K562 (cell line): ENCODE measurements around the gene TAS1R3. TPM values are rescaled to one million over a fixed set of nuclear protein-coding genes. Genes with fewer than 3 reads are reported as not detected.

Source experiments
- ARNT ChIP-seq, 2 experiments: fragments of 450-650 bp; IDR thresholded peaks; 2 replicates each; pipeline ENCODE4 v1.6.1; 2016; ENCODE audit warnings: mild to moderate bottlenecking in 1 of 2
- ATF4 ChIP-seq: fragments of 450-650 bp; formaldehyde crosslinking; IDR thresholded peaks from 2 replicates; pipeline ENCODE4 v1.4.0; 2022; ENCODE audit warnings: mild to moderate bottlenecking, moderate library complexity
- BCOR ChIP-seq: fragments of 450-650 bp; IDR thresholded peaks from 2 replicates; pipeline ENCODE4 v1.6.1; 2016
- CHD4 ChIP-seq: fragments of 200-600 bp; sonication (generic); IDR thresholded peaks from 3 replicates; pipeline ENCODE4 v1.6.1; 2012; ENCODE audit warnings: low read depth, mild to moderate bottlenecking, mixed read lengths, low read length, inconsistent platforms; ENCODE audit not compliant: insufficient read depth, insufficient replicate concordance, poor library complexity, severe bottlenecking
- EP400 ChIP-seq: fragments of 450-650 bp; IDR thresholded peaks from 2 replicates; pipeline ENCODE4 v1.6.1; 2017; ENCODE audit warnings: antibody characterized with exemption, mild to moderate bottlenecking, moderate library complexity
- FIP1L1 ChIP-seq: fragments of 200-400 bp; formaldehyde crosslinking; IDR thresholded peaks from 2 replicates; pipeline ENCODE4 v1.6.1; 2018; ENCODE audit warnings: mild to moderate bottlenecking, low read depth, low read length; ENCODE audit not compliant: poor library complexity, severe bottlenecking
- FOXA3 ChIP-seq, 2 experiments: fragments of 450-650 bp in 1 of 2; sonication (generic) in 1 of 2; formaldehyde crosslinking; IDR thresholded peaks in 1 of 2; conservative IDR thresholded peaks in 1 of 2; 2 replicates each; pipeline versions ENCODE4 v1.4.0 to v1.8.0; 2020 to 2022; ENCODE audit warnings: mild to moderate bottlenecking in 2 of 2, missing genetic modification reagents in 1 of 2
- JUNB ChIP-seq: fragments of 450-650 bp; formaldehyde crosslinking; conservative IDR thresholded peaks from 2 replicates; pipeline ENCODE4 v1.4.0; 2020; ENCODE audit warnings: mild to moderate bottlenecking
- KLF1 ChIP-seq: fragments of 450-650 bp; IDR thresholded peaks from 2 replicates; pipeline ENCODE4 v1.6.1; 2016; ENCODE audit warnings: missing genetic modification characterization, missing compliant biosample characterization
- MAFK ChIP-seq: IDR thresholded peaks from 2 replicates; pipeline ENCODE4 v1.6.1; 2011; ENCODE audit warnings: low read length, improper control_type of control experiment
- MCM3 ChIP-seq: fragments of 450-650 bp; IDR thresholded peaks from 2 replicates; pipeline ENCODE4 v1.6.1; 2016
- NCOA2 ChIP-seq, 2 experiments: fragments of 450-650 bp; IDR thresholded peaks; 2 replicates each; pipeline ENCODE4 v1.6.1; 2018; ENCODE audit warnings: mild to moderate bottlenecking in 2 of 2, moderate library complexity in 1 of 2; ENCODE audit not compliant: partially characterized antibody in 2 of 2
- RBM22 ChIP-seq: fragments of 200-400 bp; formaldehyde crosslinking; IDR thresholded peaks from 2 replicates; pipeline ENCODE4 v1.6.1; 2018; ENCODE audit warnings: low read length, low read depth; ENCODE audit not compliant: poor library complexity, severe bottlenecking
- SIN3B ChIP-seq: fragments of 450-650 bp; IDR thresholded peaks from 2 replicates; pipeline ENCODE4 v1.6.1; 2017; ENCODE audit warnings: low read depth, mild to moderate bottlenecking, moderate library complexity
- SNIP1 ChIP-seq: fragments of 450-650 bp; IDR thresholded peaks from 2 replicates; pipeline ENCODE4 v1.7.1; 2017; ENCODE audit warnings: low read depth, mild to moderate bottlenecking
- SPI1 ChIP-seq: IDR thresholded peaks from 2 replicates; pipeline ENCODE4 v1.6.1; 2011; ENCODE audit warnings: low read depth, low read length, control low read depth, borderline replicate concordance
- YY1 ChIP-seq, 3 experiments: IDR thresholded peaks; 2 replicates each; pipeline ENCODE4 v1.6.1; 2011; ENCODE audit warnings: low read length in 2 of 3, mild to moderate bottlenecking in 2 of 3, moderate library complexity in 2 of 3, borderline replicate concordance in 1 of 3, control low read depth in 1 of 3, low read depth in 1 of 3; ENCODE audit not compliant: insufficient read depth in 3 of 3, insufficient replicate concordance in 2 of 3, control insufficient read depth in 1 of 3, insufficient read length in 1 of 3; ENCODE audit errors: extremely low read depth in 1 of 3
- ZBTB7A ChIP-seq: IDR thresholded peaks from 2 replicates; pipeline ENCODE4 v1.6.1; 2011; ENCODE audit warnings: low read depth, mild to moderate bottlenecking, low read length, moderate library complexity, borderline replicate concordance; ENCODE audit not compliant: control insufficient read depth
- ZC3H11A ChIP-seq: IDR thresholded peaks from 2 replicates; pipeline ENCODE4 v1.6.1; 2012; ENCODE audit warnings: low read depth, low read length, improper control_type of control experiment
- ZKSCAN3 ChIP-seq: fragments of 250-450 bp; sonication (Bioruptor Pico); IDR thresholded peaks from 2 replicates; pipeline ENCODE4 v1.4.0; 2020
- ZNF212 ChIP-seq: fragments of 450-650 bp; formaldehyde crosslinking; IDR thresholded peaks from 2 replicates; pipeline ENCODE4 v1.4.0; 2020; ENCODE audit warnings: mild to moderate bottlenecking
- ZNF217 ChIP-seq: sonication (generic); formaldehyde crosslinking; IDR thresholded peaks from 2 replicates; pipeline ENCODE4 v1.8.0; 2022; ENCODE audit warnings: mild to moderate bottlenecking, missing genetic modification reagents
- ZNF444 ChIP-seq: fragments of 250-450 bp; sonication (Bioruptor Pico); IDR thresholded peaks from 2 replicates; pipeline ENCODE4 v1.4.0; 2020; ENCODE audit warnings: mild to moderate bottlenecking, moderate library complexity
- ZNF449 ChIP-seq: fragments of 250-450 bp; sonication (Bioruptor Pico); IDR thresholded peaks from 2 replicates; pipeline ENCODE4 v1.8.0; 2022; ENCODE audit warnings: moderate library complexity, mild to moderate bottlenecking, inconsistent platforms
- ZNF668 ChIP-seq: fragments of 250-450 bp; sonication (Bioruptor Pico); IDR thresholded peaks from 2 replicates; pipeline ENCODE4 v1.8.0; 2022; ENCODE audit warnings: mild to moderate bottlenecking, inconsistent platforms
- ZNF740 ChIP-seq, 3 experiments: fragments of 200-800 bp in 1 of 3; sonication (Bioruptor generic) in 1 of 3; sonication (generic) in 1 of 3; formaldehyde crosslinking in 1 of 3; IDR thresholded peaks; 2 replicates each; pipeline versions ENCODE4 v1.6.1 to v1.8.0; 2016 to 2022; ENCODE audit warnings: mild to moderate bottlenecking in 2 of 3, missing compliant biosample characterization in 2 of 3, missing genetic modification characterization in 2 of 3, missing genetic modification reagents in 1 of 3
- polyA plus RNA-seq, 8 experiments: library from polyadenylated mRNA; depleted of rRNA in 4 of 8; stranded (reverse) in 5 of 8; unstranded in 3 of 8; fragments of >200 nt; fragmentation: Nextera tagmentation in 2 of 8; fragmentation: Illumina TruSeq in 1 of 8; extraction: Ambion mirVana in 2 of 8; extraction: Trizol in 1 of 8; gene quantifications; 2 replicates each; pipeline versions ENCODE4 v1.2.1 to v1.2.3, GENCODE V29; 2011 to 2014; ENCODE audit warnings: inconsistent platforms in 1 of 8, missing spikeins in 1 of 8
- total RNA-seq, 7 experiments: library from RNA; depleted of rRNA in 6 of 7; stranded (reverse); fragments of >200 nt in 6 of 7; fragmentation: Illumina TruSeq in 2 of 7; extraction: Trizol in 2 of 7; gene quantifications; 2 replicates each; pipeline versions ENCODE4 v1.2.1 to v1.2.3, GENCODE V29; 2011 to 2021; ENCODE audit warnings: low replicate concordance in 1 of 7

TAS1R3 gene
- total and polyA plus RNA-seq, 9 of the 15 experiments (the other 6 are each of a cell fraction or from before 2014, with no cell fraction given) = 0.07 to 0.13 TPM; not detected in 7

- TF ChIP-seq SNIP1 = no peak
- no peak for TF ChIP-seq ZNF212
- 0 out of 2 replicates have a peak, but pooled peaks have one; percentile 26 for TF ChIP-seq ZBTB7A
- TF ChIP-seq RBM22 = no peak
- no peak for TF ChIP-seq ZNF449
- TF ChIP-seq MCM3 = no peak
- no peak for TF ChIP-seq ZNF217
- TF ChIP-seq BCOR = no peak
- TF ChIP-seq ZKSCAN3 (CRISPR knock-in tag) = no peak
- TF ChIP-seq ZNF740 (CRISPR knock-in tag; IDR thresholded peaks at IDR 0.05) = 0 out of 2 replicates have a peak, but pooled peaks have one; percentile 42
- TF ChIP-seq ZNF740 (tag; IDR thresholded peaks at IDR 0.05) = no peak
- TF ChIP-seq FIP1L1 = no peak
- no peak for TF ChIP-seq ARNT (IDR thresholded peaks at IDR 0.05)
- TF ChIP-seq ZNF668 = no peak; the same call in 1 of the 2 replicates
- no peak for TF ChIP-seq KLF1 (tag)
- TF ChIP-seq JUNB (CRISPR knock-in tag) = no peak
- TF ChIP-seq ATF4 = no peak
- TF ChIP-seq ZNF444 (CRISPR knock-in tag) = no peak
- no peak for TF ChIP-seq NCOA2 (IDR thresholded peaks at IDR 0.05; ENCODE audit: partially characterized antibody in 2 of 2)
- TF ChIP-seq YY1 (IDR thresholded peaks at IDR 0.05; ENCODE audit: borderline replicate concordance in 1 of 3, control insufficient read depth in 1 of 3, extremely low read depth in 1 of 3, insufficient read depth in 3 of 3, insufficient read length in 1 of 3, insufficient replicate concordance in 2 of 3, low read depth in 1 of 3, low read length in 2 of 3) = peak in 1 of 3 experiments; percentile 6
- peak; percentile 56 for TF ChIP-seq SIN3B
- no peak for TF ChIP-seq MAFK
- 0 out of 4 replicates have a peak, but pooled peaks of 1 of the 2 experiments have one; percentile 30 for TF ChIP-seq FOXA3 (CRISPR knock-in tag; conservative IDR thresholded peaks at IDR 0.05 in 1 of 2, IDR thresholded peaks at IDR 0.05 in 1 of 2)
- no peak for TF ChIP-seq CHD4
- no peak for TF ChIP-seq SPI1
- TF ChIP-seq EP400 = no peak
- TF ChIP-seq ZC3H11A = no peak
These were observed 23.7 kb upstream of the TAS1R3 start (continued) for GRCh38 chr1:1307261-1307922.
